Endothelial cell of umbilical vein (primary cell): Measurements from ENCODE around the gene EVC2. TPM values are rescaled to one million over a fixed set of nuclear protein-coding genes. Genes with fewer than 3 reads are reported as not detected.

ENCODE experiments used
- BruUV-seq: library from RNA; stranded (reverse); fragments of 400-500 nt; replicated peaks from 2 replicates; lab custom pipeline; 2021; lab: Mats Ljungman, UMichigan
- CTCF ChIA-PET: fragments of 300-600, 350-600 bp; sonication (Branson Sonifier 250); formaldehyde crosslinking; loops from one replicate; lab custom pipeline; 2021; ENCODE audit warnings: antibody characterized with exemption, inconsistent platforms; lab: Charles Lee
- POLR2A ChIA-PET: fragments of 300-600, 350-600 bp; sonication (Branson Sonifier 250); formaldehyde crosslinking; loops from one replicate; lab custom pipeline; 2021; ENCODE audit warnings: antibody characterized with exemption, inconsistent platforms; lab: Charles Lee
- DNase-seq: peaks from one replicate; pipeline ENCODE4 v3.0.0-alpha.2; 2011; ENCODE audit warnings: low read depth, low spot score
- FAIRE-seq: peaks from 2 replicates; lab custom pipeline; 2011; peaks lifted over from hg19 to GRCh38; lab: Jason Lieb, UNC
- H2AFZ ChIP-seq: 2 replicates; pipeline ENCODE4 v1.6.0; 2012; ENCODE audit warnings: low read depth, low read length, control low read depth, inconsistent platforms
- H3K27ac ChIP-seq: 2 replicates; pipeline ENCODE4 v1.5.1; 2011; ENCODE audit warnings: low read depth, mild to moderate bottlenecking, control low read depth, low read length, moderate library complexity; ENCODE audit not compliant: insufficient read depth
- H3K27me3 ChIP-seq, 2 experiments: 2 replicates each; pipeline versions ENCODE4 v1.6.0 to v1.6.1; 2011; ENCODE audit warnings: low read length in 2 of 2, mixed read lengths in 1 of 2; ENCODE audit not compliant: control insufficient read depth in 2 of 2, insufficient read depth in 2 of 2
- H3K36me3 ChIP-seq, 2 experiments: 2 replicates in 1 of 2; 3 replicates in 1 of 2; pipeline ENCODE4 v1.5.1; 2011; ENCODE audit warnings: low read length in 2 of 2, mild to moderate bottlenecking in 1 of 2, moderate library complexity in 1 of 2; ENCODE audit not compliant: control insufficient read depth in 2 of 2, insufficient read depth in 2 of 2; ENCODE audit errors: extremely low read depth in 1 of 2
- H3K4me1 ChIP-seq: 3 replicates; pipeline ENCODE4 v1.5.1; 2011; ENCODE audit warnings: mild to moderate bottlenecking, low read length; ENCODE audit not compliant: control insufficient read depth, insufficient read depth; ENCODE audit errors: extremely low read depth
- H3K4me2 ChIP-seq: 2 replicates; pipeline ENCODE4 v1.6.1; 2011; ENCODE audit warnings: low read length, control low read depth, mixed read lengths; ENCODE audit not compliant: insufficient read depth
- H3K4me3 ChIP-seq, 3 experiments: fragments of 200-600 bp in 1 of 3; sonication (generic), shearing (Covaris generic) in 1 of 3; replicated peaks in 1 of 3; 2 replicates each; pipeline ENCODE4 v1.5.1; 2011 to 2016; ENCODE audit warnings: control low read depth in 3 of 3, low read length in 3 of 3, mild to moderate bottlenecking in 2 of 3, inconsistent platforms in 1 of 3, low read depth in 1 of 3, moderate library complexity in 1 of 3; ENCODE audit not compliant: insufficient read depth in 1 of 3
- H3K79me2 ChIP-seq: 2 replicates; pipeline ENCODE4 v1.6.0; 2012; ENCODE audit warnings: low read length, inconsistent platforms; ENCODE audit not compliant: control insufficient read depth, insufficient read depth
- H3K9ac ChIP-seq: replicated peaks from 2 replicates; pipeline ENCODE3; 2011; ENCODE audit warnings: low read length, control low read depth; ENCODE audit not compliant: insufficient read depth; ENCODE audit errors: extremely low read depth
- H3K9me1 ChIP-seq: replicated peaks from 3 replicates; pipeline ENCODE4 v1.6.0; 2011; ENCODE audit warnings: mild to moderate bottlenecking, low read length; ENCODE audit not compliant: control insufficient read depth, insufficient read depth; ENCODE audit errors: extremely low read depth
- H3K9me3 ChIP-seq: replicated peaks from 2 replicates; pipeline ENCODE4 v1.5.1; 2012; ENCODE audit warnings: low read length, inconsistent platforms; ENCODE audit not compliant: control insufficient read depth, insufficient read depth
- H4K20me1 ChIP-seq: replicated peaks from 2 replicates; pipeline ENCODE3; 2011; ENCODE audit warnings: mild to moderate bottlenecking, low read length; ENCODE audit not compliant: control insufficient read depth, insufficient read depth; ENCODE audit errors: extremely low read depth
- EZH2 ChIP-seq: IDR thresholded peaks from 2 replicates; pipeline ENCODE4 v1.6.1; 2012; ENCODE audit warnings: borderline replicate concordance, low read depth, mild to moderate bottlenecking, moderate library complexity, low read length, inconsistent platforms; ENCODE audit not compliant: severe bottlenecking
- FOS ChIP-seq: IDR thresholded peaks from 2 replicates; pipeline ENCODE4 v1.6.1; 2011; ENCODE audit warnings: mild to moderate bottlenecking, low read length, moderate library complexity, borderline replicate concordance; ENCODE audit not compliant: insufficient read depth
- GATA2 ChIP-seq: IDR thresholded peaks from 2 replicates; pipeline ENCODE4 v1.7.0; 2011; ENCODE audit warnings: low read depth, mild to moderate bottlenecking, moderate library complexity, mixed read lengths, low read length; ENCODE audit not compliant: insufficient read length, insufficient read depth
- JUN ChIP-seq: IDR thresholded peaks from 2 replicates; pipeline ENCODE4 v1.6.1; 2011; ENCODE audit warnings: borderline replicate concordance, low read depth; ENCODE audit not compliant: insufficient read length, insufficient read depth
- MYC ChIP-seq: IDR thresholded peaks from one replicate; pipeline ENCODE4 v1.6.1; 2011; ENCODE audit warnings: mild to moderate bottlenecking, low read depth, low read length
- POLR2A ChIP-seq: IDR thresholded peaks from 2 replicates; pipeline ENCODE4 v1.6.1; 2012; ENCODE audit warnings: low read depth, mild to moderate bottlenecking, control low read depth, low read length
- POLR2AphosphoS5 ChIP-seq: IDR thresholded peaks from 2 replicates; pipeline ENCODE4 v1.6.1; 2012; ENCODE audit warnings: low read depth, mild to moderate bottlenecking, control low read depth, low read length, moderate library complexity; ENCODE audit not compliant: insufficient read depth
- dilution Hi-C: fragments of 300-500 bp; cut with MboI; formaldehyde crosslinking; loops from one replicate; pipeline ENCODE4 v1.15.0; 2019; ENCODE audit warnings: low sequenced_read_pairs; ENCODE audit not compliant: extremely low pct_ligation_motif_present
- intact Hi-C: fragments of 100-400 bp; cut with micrococcal nuclease; formaldehyde crosslinking; loops from one replicate; pipeline ENCODE4 v1.10.0; 2022
- polyA plus RNA-seq, 4 experiments: library from polyadenylated mRNA; depleted of rRNA in 3 of 4; stranded (reverse) in 3 of 4; unstranded in 1 of 4; fragments of >200 nt; gene quantifications; 2 replicates each; pipeline versions ENCODE4 v1.2.1 to v1.2.3, GENCODE V29; 2011 to 2012; ENCODE audit warnings: missing spikeins in 1 of 4
- total RNA-seq: library from RNA; stranded (reverse); gene quantifications from 2 replicates; pipeline ENCODE4 v1.2.3, GENCODE V29; 2021
- TF ChIP-seq, protein P1 (sequence below), 2 donors: IDR thresholded peaks; 1 replicate in 1 of 2; 2 replicates in 1 of 2; pipeline ENCODE4 v1.5.1; 2011; ENCODE audit warnings: low read length in 2 of 2, mild to moderate bottlenecking in 2 of 2, moderate library complexity in 2 of 2, control low read depth in 1 of 2, inconsistent platforms in 1 of 2, low read depth in 1 of 2; ENCODE audit not compliant: insufficient read depth in 1 of 2; ENCODE audit errors: extremely low read depth in 1 of 2
- TF ChIP-seq, protein P2 (sequence below): IDR thresholded peaks from 2 replicates; pipeline ENCODE4 v1.6.1; 2011; ENCODE audit not compliant: insufficient read depth, insufficient read length

Gene EVC2
- total and polyA plus RNA-seq, 2 donors (not counting 3 experiments of a cell fraction or from before 2014, with no cell fraction given): 1.7 to 8.8 TPM

GRCh38 chr4:5721923-5722322 is 13.6 kb upstream of the EVC2 start:
- Histone ChIP-seq H3K4me3 (no peak overlapping the region), H3K36me3 (peaks cover 3 to 6% of the 10 kb centered on the region in 2 experiments), H3K9me1 (no peaks in the 10 kb centered on the region), H3K4me2 (no peak overlapping the region), H3K79me2 (peaks cover 12% of the 10 kb centered on the region), H3K9ac (no peak overlapping the region), H3K27ac (no peak overlapping the region), H3K27me3 (no peaks in the 10 kb centered on the region), H2AFZ (no peak overlapping the region), H3K4me1 (peaks cover 3% of the 10 kb centered on the region), H4K20me1 (no peaks in the 10 kb centered on the region), H3K9me3 (no peaks in the 10 kb centered on the region)
- CTCF ChIA-PET: interaction anchor here (1.1 to 1.4 kb wide), 2 partner anchors 12 to 13 kb away, joined by 3 read pairs; no protein-coding TSS in a partner anchor
- intact Hi-C loops: no loop called here
- POLR2A ChIA-PET: no interaction called here
- DNase-seq (no peak), FAIRE-seq (no peak)
- dilution Hi-C loops: no loop called here
- TF ChIP-seq POLR2AphosphoS5 (no peak), GATA2 (no peak), FOS (no peak), EZH2 (no peak), POLR2A (no peak)
- no TSS peak for BruUV-seq

DNA sequence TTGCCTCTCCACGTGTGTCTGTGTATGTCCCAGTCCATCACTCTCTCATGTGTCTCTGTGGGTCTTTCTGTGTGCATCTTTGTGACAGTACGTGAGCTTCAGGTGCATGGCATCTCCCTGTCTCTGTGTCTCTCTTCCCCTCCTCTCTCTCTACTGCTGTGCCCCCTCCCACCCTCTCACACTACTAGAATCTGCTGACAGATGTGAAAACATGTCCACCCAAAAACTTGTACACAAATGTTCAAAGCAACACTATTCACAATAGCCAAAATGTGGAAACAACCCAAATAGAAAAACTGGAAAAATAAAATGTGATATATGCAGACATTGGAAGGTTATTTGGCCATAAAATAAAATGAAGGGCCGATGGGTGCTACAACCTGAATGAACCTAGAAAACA is 12.6 kb upstream of the EVC2 start:
- intact Hi-C loops: no loop called here
- H3K4me1 ChIP-seq: peaks cover 5% of the 10 kb centered on the region
- H3K36me3 ChIP-seq: peaks cover 3 to 4% of the 10 kb centered on the region in 2 experiments
- TF ChIP-seq MYC (no peak), EZH2 (no peak), POLR2A (no peak), POLR2AphosphoS5 (no peak), JUN (no peak), FOS (no peak), GATA2 (no peak)
- TF ChIP-seq, protein P1, sequence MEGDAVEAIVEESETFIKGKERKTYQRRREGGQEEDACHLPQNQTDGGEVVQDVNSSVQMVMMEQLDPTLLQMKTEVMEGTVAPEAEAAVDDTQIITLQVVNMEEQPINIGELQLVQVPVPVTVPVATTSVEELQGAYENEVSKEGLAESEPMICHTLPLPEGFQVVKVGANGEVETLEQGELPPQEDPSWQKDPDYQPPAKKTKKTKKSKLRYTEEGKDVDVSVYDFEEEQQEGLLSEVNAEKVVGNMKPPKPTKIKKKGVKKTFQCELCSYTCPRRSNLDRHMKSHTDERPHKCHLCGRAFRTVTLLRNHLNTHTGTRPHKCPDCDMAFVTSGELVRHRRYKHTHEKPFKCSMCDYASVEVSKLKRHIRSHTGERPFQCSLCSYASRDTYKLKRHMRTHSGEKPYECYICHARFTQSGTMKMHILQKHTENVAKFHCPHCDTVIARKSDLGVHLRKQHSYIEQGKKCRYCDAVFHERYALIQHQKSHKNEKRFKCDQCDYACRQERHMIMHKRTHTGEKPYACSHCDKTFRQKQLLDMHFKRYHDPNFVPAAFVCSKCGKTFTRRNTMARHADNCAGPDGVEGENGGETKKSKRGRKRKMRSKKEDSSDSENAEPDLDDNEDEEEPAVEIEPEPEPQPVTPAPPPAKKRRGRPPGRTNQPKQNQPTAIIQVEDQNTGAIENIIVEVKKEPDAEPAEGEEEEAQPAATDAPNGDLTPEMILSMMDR (IDR thresholded peaks at IDR 0.05; ENCODE audit: extremely low read depth in 1 of 2, insufficient read depth in 1 of 2, low read depth in 1 of 2, low read length in 2 of 2): no peak
- TF ChIP-seq, protein P2, sequence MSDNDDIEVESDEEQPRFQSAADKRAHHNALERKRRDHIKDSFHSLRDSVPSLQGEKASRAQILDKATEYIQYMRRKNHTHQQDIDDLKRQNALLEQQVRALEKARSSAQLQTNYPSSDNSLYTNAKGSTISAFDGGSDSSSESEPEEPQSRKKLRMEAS: no peak
- DNase-seq (no peak), FAIRE-seq (no peak)
- CTCF ChIA-PET: no interaction called here
- H3K4me2 ChIP-seq: no peak overlapping the region
- peaks cover 9% of the 10 kb centered on the region for H3K79me2 ChIP-seq
- no peak overlapping the region for H2AFZ ChIP-seq
- no peaks in the 10 kb centered on the region for H4K20me1 ChIP-seq
- no peak overlapping the region for H3K4me3 ChIP-seq
- no peak overlapping the region for H3K9ac ChIP-seq
- H3K27me3 ChIP-seq: no peaks in the 10 kb centered on the region
- H3K27ac ChIP-seq: no peak overlapping the region
- no peaks in the 10 kb centered on the region for H3K9me1 ChIP-seq
- POLR2A ChIA-PET: no interaction called here
- no TSS peak for BruUV-seq
- dilution Hi-C loops: no loop called here
- no peaks in the 10 kb centered on the region for H3K9me3 ChIP-seq
